Tibial nerve (tissue), 4 donors: ENCODE results near the gene LRGUK. TPM values are rescaled to one million over a fixed set of nuclear protein-coding genes. Genes with fewer than 3 reads are reported as not detected.

ENCODE experiments used
- DNase-seq, 2 donors: peaks; one replicate each; pipeline ENCODE4 v3.0.0-alpha.2; 2019; ENCODE audit warnings: low spot score in 2 of 2
- H3K27ac ChIP-seq, 4 donors: fragments of 200-600 bp; sonication (generic) in 3 of 4; one replicate each; pipeline ENCODE4 v1.5.1; 2017 to 2019; ENCODE audit warnings: mild to moderate bottlenecking in 1 of 4
- H3K27me3 ChIP-seq, 2 donors: fragments of 200-600 bp; sonication (generic) in 1 of 2; one replicate each; pipeline versions ENCODE4 v1.5.1 to v1.6.0; 2017 to 2019
- H3K36me3 ChIP-seq, 3 donors: fragments of 200-600 bp; sonication (generic); one replicate each; pipeline ENCODE4 v1.5.1; 2018 to 2019
- H3K4me1 ChIP-seq, 4 donors: fragments of 200-600 bp; sonication (generic) in 3 of 4; one replicate each; pipeline ENCODE4 v1.5.1; 2017 to 2019
- H3K4me3 ChIP-seq, 4 donors: fragments of 200-600 bp; sonication (generic) in 3 of 4; one replicate each; pipeline ENCODE4 v1.5.1; 2017 to 2019; ENCODE audit warnings: mild to moderate bottlenecking in 1 of 4, moderate library complexity in 1 of 4
- H3K9me3 ChIP-seq, 4 donors: fragments of 200-600 bp; sonication (generic) in 3 of 4; one replicate each; pipeline ENCODE4 v1.5.1; 2017 to 2019
- EP300 ChIP-seq, 2 donors: sonication (generic); formaldehyde crosslinking; IDR thresholded peaks; one replicate each; pipeline ENCODE4 v1.6.1; 2017; ENCODE audit warnings: antibody characterized with exemption in 2 of 2, mild to moderate bottlenecking in 1 of 2
- POLR2A ChIP-seq, 2 donors: fragments of 450-650 bp; IDR thresholded peaks; one replicate each; pipeline ENCODE4 v1.6.1; 2017; ENCODE audit warnings: antibody characterized with exemption in 2 of 2, mild to moderate bottlenecking in 2 of 2, moderate library complexity in 2 of 2
- WGBS, 2 donors: methylation state at CpG; one replicate each; pipeline ENCODE4 v1.1.5; 2018; 5-methylcytosine and 5-hydroxymethylcytosine counted together
- total RNA-seq, 4 donors: library from RNA; depleted of rRNA; stranded (reverse); fragments of >200 nt; gene quantifications; one replicate each; pipeline ENCODE4 v1.1.0, GENCODE V29; 2016
- TF ChIP-seq, protein P1 (sequence below), 5 experiments: fragments of 200-600 bp in 3 of 5; fragments of 450-650 bp in 2 of 5; sonication (generic) in 3 of 5; IDR thresholded peaks; one replicate each; pipeline ENCODE4 v1.5.1; 2016 to 2019; ENCODE audit warnings: antibody characterized with exemption in 5 of 5, mild to moderate bottlenecking in 3 of 5, moderate library complexity in 2 of 5

Gene LRGUK
- total RNA-seq, 4 donors from 2014 or later = 0.39 to 2.6 (median 1.5) TPM

DNA sequence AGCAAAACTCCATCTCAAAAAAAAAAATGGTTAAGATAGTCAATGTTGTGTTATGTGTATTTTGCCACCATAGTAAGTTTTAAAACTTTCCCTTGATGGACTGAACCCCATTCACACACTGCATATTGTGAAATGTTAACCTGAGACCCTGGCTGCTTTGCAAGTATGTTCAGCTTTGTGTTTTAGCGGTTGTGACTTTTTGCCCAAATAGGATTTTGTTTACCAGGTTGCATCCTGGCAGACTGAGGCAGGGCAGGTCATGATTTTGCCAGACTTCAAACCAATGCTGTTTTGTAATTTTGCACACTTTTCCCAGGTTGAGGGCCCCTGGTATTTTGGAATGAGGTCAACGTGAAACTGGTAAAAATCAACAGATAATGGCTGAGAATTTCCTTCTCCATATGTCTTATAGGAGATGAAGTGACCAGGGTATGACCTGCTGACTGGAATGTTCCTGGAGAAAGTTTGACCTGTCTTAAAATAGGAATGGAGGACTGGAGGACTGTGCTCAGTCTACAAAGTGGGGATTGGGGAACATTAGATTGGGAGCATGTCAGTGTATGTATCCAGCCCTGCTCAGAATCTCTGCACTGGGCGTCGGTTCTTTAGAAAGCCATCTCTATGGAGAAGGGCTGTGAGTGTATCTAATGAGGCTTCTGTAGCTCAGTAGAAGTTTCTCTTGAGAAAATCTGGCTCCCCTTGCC is 76.2 kb downstream of the LRGUK start:
- Histone ChIP-seq H3K4me3 (no peak overlapping the region), H3K4me1 (no peaks in the 10 kb centered on the region), H3K9me3 (no peaks in the 10 kb centered on the region), H3K27ac (no peak overlapping the region), H3K36me3 (no peaks in the 10 kb centered on the region), H3K27me3 (no peaks in the 10 kb centered on the region)
- 86 to 93% methylated on average over 4 of the region's 4 CpGs for WGBS, 2 donors
- TF ChIP-seq, protein P1, sequence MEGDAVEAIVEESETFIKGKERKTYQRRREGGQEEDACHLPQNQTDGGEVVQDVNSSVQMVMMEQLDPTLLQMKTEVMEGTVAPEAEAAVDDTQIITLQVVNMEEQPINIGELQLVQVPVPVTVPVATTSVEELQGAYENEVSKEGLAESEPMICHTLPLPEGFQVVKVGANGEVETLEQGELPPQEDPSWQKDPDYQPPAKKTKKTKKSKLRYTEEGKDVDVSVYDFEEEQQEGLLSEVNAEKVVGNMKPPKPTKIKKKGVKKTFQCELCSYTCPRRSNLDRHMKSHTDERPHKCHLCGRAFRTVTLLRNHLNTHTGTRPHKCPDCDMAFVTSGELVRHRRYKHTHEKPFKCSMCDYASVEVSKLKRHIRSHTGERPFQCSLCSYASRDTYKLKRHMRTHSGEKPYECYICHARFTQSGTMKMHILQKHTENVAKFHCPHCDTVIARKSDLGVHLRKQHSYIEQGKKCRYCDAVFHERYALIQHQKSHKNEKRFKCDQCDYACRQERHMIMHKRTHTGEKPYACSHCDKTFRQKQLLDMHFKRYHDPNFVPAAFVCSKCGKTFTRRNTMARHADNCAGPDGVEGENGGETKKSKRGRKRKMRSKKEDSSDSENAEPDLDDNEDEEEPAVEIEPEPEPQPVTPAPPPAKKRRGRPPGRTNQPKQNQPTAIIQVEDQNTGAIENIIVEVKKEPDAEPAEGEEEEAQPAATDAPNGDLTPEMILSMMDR (IDR thresholded peaks at IDR 0.05) = no peak
- TF ChIP-seq POLR2A (IDR thresholded peaks at IDR 0.05) (no peak), EP300 (IDR thresholded peaks at IDR 0.05) (no peak)
- no peak for DNase-seq

DNA sequence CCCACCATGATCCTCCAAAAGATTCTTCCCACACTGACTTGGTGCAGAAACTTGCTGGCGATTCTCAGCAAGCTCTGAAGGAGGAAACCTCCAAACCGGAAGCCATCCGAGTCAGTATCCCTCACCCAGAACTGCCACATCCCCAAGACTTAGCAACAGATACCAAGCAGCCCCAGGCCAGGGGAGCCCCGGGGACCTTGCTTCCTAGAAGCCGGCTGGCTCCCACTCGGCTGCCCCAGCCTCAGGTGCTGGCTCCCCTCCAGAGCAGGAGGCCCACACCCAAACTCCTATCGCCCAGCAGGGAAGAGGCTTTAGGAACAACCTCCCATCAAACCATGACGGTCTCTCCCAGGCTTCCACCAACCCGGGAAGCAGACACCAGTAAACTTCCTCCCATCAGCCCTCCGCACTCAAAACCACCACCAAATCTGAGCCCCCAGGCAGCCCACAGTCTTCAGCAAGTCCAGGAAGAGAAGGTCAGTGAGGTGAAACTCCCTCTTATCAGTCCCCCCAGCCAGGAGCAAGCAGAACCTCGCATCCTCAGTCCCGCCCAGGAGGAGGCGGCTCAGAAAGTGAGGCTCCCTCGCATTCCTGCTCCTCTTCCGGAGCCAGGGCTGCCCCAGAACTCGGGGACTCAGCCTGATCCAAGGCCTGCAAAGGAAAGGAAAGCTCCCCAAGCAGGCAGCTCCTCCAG is 82.3 kb downstream of the LRGUK start:
- Histone ChIP-seq H3K4me1 (no peaks in the 10 kb centered on the region), H3K27me3 (no peaks in the 10 kb centered on the region), H3K36me3 (no peaks in the 10 kb centered on the region), H3K4me3 (no peak overlapping the region), H3K27ac (no peak overlapping the region), H3K9me3 (no peaks in the 10 kb centered on the region)
- 86 to 93% methylated on average over 15 of the region's 16 CpGs for WGBS, 2 donors
- no peak for DNase-seq
- no peak for TF ChIP-seq EP300 (IDR thresholded peaks at IDR 0.05)
- TF ChIP-seq, protein P1 (IDR thresholded peaks at IDR 0.05) = no peak
- TF ChIP-seq POLR2A (IDR thresholded peaks at IDR 0.05) = no peak

DNA sequence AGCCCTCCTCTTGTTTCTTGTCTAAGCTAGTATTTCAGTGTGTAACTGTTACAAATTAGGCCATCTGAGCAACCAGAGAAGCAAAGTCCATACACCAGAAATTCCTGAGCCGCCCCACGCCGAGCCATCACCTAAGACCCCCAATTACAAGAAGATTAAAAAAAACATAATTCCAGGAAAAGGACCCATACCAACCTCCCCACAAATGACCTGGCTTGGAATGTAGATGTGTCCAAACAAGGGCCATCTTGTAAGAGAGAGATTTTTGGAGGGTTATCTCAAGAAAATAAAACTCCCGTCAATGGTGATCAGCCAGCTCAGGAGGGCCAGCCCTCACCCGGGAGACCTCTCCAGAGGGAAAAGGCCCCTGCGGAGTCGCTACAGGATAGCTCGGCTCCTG is 83.1 kb downstream of the LRGUK start:
- TF ChIP-seq, protein P1 (IDR thresholded peaks at IDR 0.05) = no peak
- no peak for TF ChIP-seq EP300 (IDR thresholded peaks at IDR 0.05)
- TF ChIP-seq POLR2A (IDR thresholded peaks at IDR 0.05) = no peak
- H3K4me3 ChIP-seq = no peak overlapping the region
- no peak for DNase-seq
- H3K27me3 ChIP-seq = no peaks in the 10 kb centered on the region
- no peaks in the 10 kb centered on the region for H3K9me3 ChIP-seq
- H3K27ac ChIP-seq = no peak overlapping the region
- no peaks in the 10 kb centered on the region for H3K4me1 ChIP-seq
- H3K36me3 ChIP-seq = no peaks in the 10 kb centered on the region
- WGBS, 2 donors = 91 to 96% methylated on average over 8 of the region's 8 CpGs

DNA sequence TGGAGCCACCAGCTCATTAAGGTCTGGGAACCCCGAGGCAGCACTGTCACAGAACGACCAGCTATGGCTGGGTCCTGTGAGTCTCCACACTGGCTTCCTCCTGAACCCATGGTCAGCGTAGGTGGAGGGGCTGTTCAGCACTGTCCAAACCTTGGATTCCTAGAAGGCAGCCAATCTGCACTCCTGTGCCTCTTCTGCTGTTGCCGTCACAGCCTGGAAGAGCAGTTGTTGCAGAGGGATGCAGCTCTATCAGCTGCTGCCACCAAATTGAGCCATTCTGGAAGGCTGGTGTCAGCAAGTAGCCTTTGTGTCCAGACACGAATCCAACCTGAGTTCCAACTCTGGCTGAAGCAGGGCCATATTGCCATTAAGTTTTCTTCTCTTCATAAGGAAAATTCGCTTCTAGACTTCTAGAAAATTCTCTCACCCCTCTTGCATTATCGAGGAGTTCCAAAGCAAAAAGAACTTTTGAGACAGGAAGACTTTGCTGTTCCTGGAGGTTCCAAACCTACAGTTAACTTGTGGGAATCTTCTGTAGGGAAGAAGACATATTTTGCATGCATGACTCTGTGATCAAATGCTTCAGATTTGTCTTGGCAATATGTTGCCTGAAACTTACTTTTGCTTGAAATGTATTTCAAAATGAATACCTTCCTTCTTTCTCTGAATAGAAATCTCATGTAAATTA is 84.0 kb downstream of the LRGUK start:
- no peaks in the 10 kb centered on the region for H3K27me3 ChIP-seq
- no peaks in the 10 kb centered on the region for H3K4me1 ChIP-seq
- TF ChIP-seq EP300 (IDR thresholded peaks at IDR 0.05) = no peak
- TF ChIP-seq, protein P1 (IDR thresholded peaks at IDR 0.05) = no peak
- no peak for TF ChIP-seq POLR2A (IDR thresholded peaks at IDR 0.05)
- H3K9me3 ChIP-seq = no peaks in the 10 kb centered on the region
- 81 to 92% methylated on average over 7 of the region's 7 CpGs for WGBS, 2 donors
- H3K4me3 ChIP-seq = no peak overlapping the region
- no peaks in the 10 kb centered on the region for H3K36me3 ChIP-seq
- DNase-seq = no peak
- no peak overlapping the region for H3K27ac ChIP-seq

DNA sequence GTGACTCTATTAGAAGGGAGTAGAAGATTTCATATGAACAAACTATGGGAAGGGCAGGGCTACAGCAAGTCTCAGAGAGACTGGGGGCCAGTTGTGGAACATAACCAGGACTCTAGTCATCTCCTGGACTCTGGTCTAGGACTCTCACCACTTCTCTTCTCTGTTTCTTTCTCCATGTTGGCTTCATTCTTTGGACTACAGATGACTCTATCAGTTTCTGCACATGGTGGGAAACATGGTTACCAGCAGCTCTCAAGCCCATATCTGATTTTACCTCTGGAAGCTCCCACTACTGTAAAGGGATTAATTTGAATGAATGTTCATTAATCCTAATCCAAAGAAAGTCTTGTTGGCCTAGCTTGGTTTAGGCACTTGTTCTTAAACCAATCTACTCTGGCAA is 84.7 kb downstream of the LRGUK start:
- no peak for DNase-seq
- no peak overlapping the region for H3K27ac ChIP-seq
- no peaks in the 10 kb centered on the region for H3K9me3 ChIP-seq
- no peak for TF ChIP-seq POLR2A (IDR thresholded peaks at IDR 0.05)
- no peak for TF ChIP-seq EP300 (IDR thresholded peaks at IDR 0.05)
- TF ChIP-seq, protein P1 (IDR thresholded peaks at IDR 0.05) = no peak
- H3K4me1 ChIP-seq = no peaks in the 10 kb centered on the region
- no peaks in the 10 kb centered on the region for H3K36me3 ChIP-seq
- H3K27me3 ChIP-seq = no peaks in the 10 kb centered on the region
- no peak overlapping the region for H3K4me3 ChIP-seq
